ENCODE measurements around the gene SFXN2.
A peak's percentile ranks its signal among the peaks of the same experiment; 100 is the strongest.

The SFXN2 gene

GRCh38 chr10:102732661-102733060, 18.2 kb downstream of the SFXN2 start:
- Histone ChIP-seq H3K79me2 (ENCODE audit: insufficient read depth, low read length) (no peaks in the 10 kb centered on the region), H3K36me3 (ENCODE audit: insufficient read depth, low read length) (peaks cover 39% of the 10 kb centered on the region; the same call in 1 of the 2 replicates), H3K27me3 (ENCODE audit: insufficient read depth, low read length, poor library complexity, severe bottlenecking) (no peaks in the 10 kb centered on the region), H3K9ac (ENCODE audit: low read depth, low read length, poor library complexity, severe bottlenecking) (no peak overlapping the region), H3K9me2 (replicated peaks; ENCODE audit: low read depth, low read length) (no peaks in the 10 kb centered on the region), H3F3A (ENCODE audit: low read depth) (no peaks in the 10 kb centered on the region), H3K4me1 (ENCODE audit: insufficient read depth, low read length, poor library complexity, severe bottlenecking) (peaks cover 2% of the 10 kb centered on the region), H3K9me3 (ENCODE audit: insufficient read depth, low read depth, low read length) (no peaks in the 10 kb centered on the region), H2AFZ (ENCODE audit: low read length) (no peak overlapping the region), H3K4me2 (ENCODE audit: low read depth, low read length, poor library complexity, severe bottlenecking) (no peak overlapping the region), H4K20me1 (ENCODE audit: insufficient read depth, low read length, poor library complexity, severe bottlenecking) (no peaks in the 10 kb centered on the region), H3K4me3 (ENCODE audit: low read length, poor library complexity, severe bottlenecking) (no peak overlapping the region)
- no peak for TF ChIP-seq EZH2phosphoT487 (IDR thresholded peaks at IDR 0.05; ENCODE audit: borderline replicate concordance)
- TF ChIP-seq, protein P1, sequence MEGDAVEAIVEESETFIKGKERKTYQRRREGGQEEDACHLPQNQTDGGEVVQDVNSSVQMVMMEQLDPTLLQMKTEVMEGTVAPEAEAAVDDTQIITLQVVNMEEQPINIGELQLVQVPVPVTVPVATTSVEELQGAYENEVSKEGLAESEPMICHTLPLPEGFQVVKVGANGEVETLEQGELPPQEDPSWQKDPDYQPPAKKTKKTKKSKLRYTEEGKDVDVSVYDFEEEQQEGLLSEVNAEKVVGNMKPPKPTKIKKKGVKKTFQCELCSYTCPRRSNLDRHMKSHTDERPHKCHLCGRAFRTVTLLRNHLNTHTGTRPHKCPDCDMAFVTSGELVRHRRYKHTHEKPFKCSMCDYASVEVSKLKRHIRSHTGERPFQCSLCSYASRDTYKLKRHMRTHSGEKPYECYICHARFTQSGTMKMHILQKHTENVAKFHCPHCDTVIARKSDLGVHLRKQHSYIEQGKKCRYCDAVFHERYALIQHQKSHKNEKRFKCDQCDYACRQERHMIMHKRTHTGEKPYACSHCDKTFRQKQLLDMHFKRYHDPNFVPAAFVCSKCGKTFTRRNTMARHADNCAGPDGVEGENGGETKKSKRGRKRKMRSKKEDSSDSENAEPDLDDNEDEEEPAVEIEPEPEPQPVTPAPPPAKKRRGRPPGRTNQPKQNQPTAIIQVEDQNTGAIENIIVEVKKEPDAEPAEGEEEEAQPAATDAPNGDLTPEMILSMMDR (conservative IDR thresholded peaks at IDR 0.05; ENCODE audit: low read length) = no peak

GRCh38 chr10:102735065-102735562, 20.7 kb downstream of the SFXN2 start:
- no peaks in the 10 kb centered on the region; the same call in 1 of the 2 replicates for H3F3A ChIP-seq (ENCODE audit: low read depth)
- H3K4me3 ChIP-seq (ENCODE audit: low read length, poor library complexity, severe bottlenecking) = no peak overlapping the region
- H3K27me3 ChIP-seq (ENCODE audit: insufficient read depth, low read length, poor library complexity, severe bottlenecking) = no peaks in the 10 kb centered on the region
- H3K79me2 ChIP-seq (ENCODE audit: insufficient read depth, low read length) = no peaks in the 10 kb centered on the region
- no peak for TF ChIP-seq EZH2phosphoT487 (IDR thresholded peaks at IDR 0.05; ENCODE audit: borderline replicate concordance)
- TF ChIP-seq, protein P1 (conservative IDR thresholded peaks at IDR 0.05; ENCODE audit: low read length) = no peak
- no peak overlapping the region for H2AFZ ChIP-seq (ENCODE audit: low read length)
- no peak overlapping the region for H3K4me2 ChIP-seq (ENCODE audit: low read depth, low read length, poor library complexity, severe bottlenecking)
- peaks cover 28% of the 10 kb centered on the region; the same call in 1 of the 2 replicates for H3K36me3 ChIP-seq (ENCODE audit: insufficient read depth, low read length)
- H3K9ac ChIP-seq (ENCODE audit: low read depth, low read length, poor library complexity, severe bottlenecking) = no peak overlapping the region
- no peaks in the 10 kb centered on the region for H3K9me3 ChIP-seq (ENCODE audit: insufficient read depth, low read depth, low read length)
- H4K20me1 ChIP-seq (ENCODE audit: insufficient read depth, low read length, poor library complexity, severe bottlenecking) = no peaks in the 10 kb centered on the region
- no peaks in the 10 kb centered on the region for H3K9me2 ChIP-seq (replicated peaks; ENCODE audit: low read depth, low read length)
- H3K4me1 ChIP-seq (ENCODE audit: insufficient read depth, low read length, poor library complexity, severe bottlenecking) = peaks cover 26% of the 10 kb centered on the region

DNA sequence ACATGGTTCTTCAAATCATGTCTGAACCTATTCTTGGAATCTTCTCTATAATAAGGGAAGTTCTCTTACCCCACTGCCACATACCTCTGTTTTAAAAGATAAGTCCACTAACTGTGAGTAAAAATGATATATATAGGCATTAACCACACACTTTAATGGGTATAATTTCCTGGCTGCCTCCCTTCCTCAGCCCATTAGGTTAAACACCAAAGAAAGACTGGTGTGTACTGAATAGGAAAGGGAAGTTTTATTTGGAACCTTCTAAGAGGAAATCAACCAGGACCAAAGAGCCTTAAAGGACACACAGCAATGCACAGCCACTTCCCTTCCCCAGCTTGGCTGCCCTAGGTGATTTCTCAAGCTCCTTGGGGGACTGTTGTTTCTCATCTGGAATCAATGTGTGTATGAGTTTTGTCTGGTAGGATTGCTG, 24.3 kb downstream of the SFXN2 start:
- Histone ChIP-seq H3K27me3 (ENCODE audit: insufficient read depth, low read length, poor library complexity, severe bottlenecking) (no peaks in the 10 kb centered on the region), H3K36me3 (ENCODE audit: insufficient read depth, low read length) (peaks cover 14% of the 10 kb centered on the region; the same call in 1 of the 2 replicates), H2AFZ (ENCODE audit: low read length) (no peak overlapping the region), H3K9ac (ENCODE audit: low read depth, low read length, poor library complexity, severe bottlenecking) (peak overlapping the region; percentile 23), H3K4me2 (ENCODE audit: low read depth, low read length, poor library complexity, severe bottlenecking) (peak overlapping the region; percentile 47), H3K9me2 (replicated peaks; ENCODE audit: low read depth, low read length) (no peaks in the 10 kb centered on the region; the same call in 1 of the 2 replicates), H3K79me2 (ENCODE audit: insufficient read depth, low read length) (no peaks in the 10 kb centered on the region), H3K4me3 (ENCODE audit: low read length, poor library complexity, severe bottlenecking) (peak overlapping the region; percentile 6), H3F3A (ENCODE audit: low read depth) (no peaks in the 10 kb centered on the region; the same call in 1 of the 2 replicates), H4K20me1 (ENCODE audit: insufficient read depth, low read length, poor library complexity, severe bottlenecking) (no peaks in the 10 kb centered on the region), H3K9me3 (ENCODE audit: insufficient read depth, low read depth, low read length) (no peaks in the 10 kb centered on the region), H3K4me1 (ENCODE audit: insufficient read depth, low read length, poor library complexity, severe bottlenecking) (peaks cover 40% of the 10 kb centered on the region)
- TF ChIP-seq EZH2phosphoT487 (IDR thresholded peaks at IDR 0.05; ENCODE audit: borderline replicate concordance) = no peak
- TF ChIP-seq, protein P1 (conservative IDR thresholded peaks at IDR 0.05; ENCODE audit: low read length) = no peak
